ENCODE measurements around the gene UROC1. TPM values are rescaled to one million over a fixed set of nuclear protein-coding genes. Genes with fewer than 3 reads are reported as not detected.

UROC1 gene
- total RNA-seq, result not detected

GRCh38 chr3:126517291-126517951, at the start of gene UROC1:
Gene UROC1, minus strand, starts transcription at chr3:126517773. Its CDS starts 54 bp downstream, at chr3:126517719.
- intact Hi-C loops (cut with DNase I, micrococcal nuclease), result no loop called here
- Mint-ChIP-seq H3K4me1 (no peaks in the 10 kb centered on the region), H3K4me3 (no peak within 1 kb of the TSS), H3K9me3 (ENCODE audit: low read depth) (no peaks in the 10 kb centered on the region), H3K27me3 (no peaks in the 10 kb centered on the region), H3K36me3 (ENCODE audit: low read depth) (no peaks in the 10 kb centered on the region), H3K27ac (no peak within 1 kb of the TSS)
- ATAC-seq, result no peak
- CTCF ChIA-PET, result no interaction called here
- no peak for DNase-seq
- POLR2A ChIA-PET, result no interaction called here

- Mint-ChIP-seq H3K36me3 (ENCODE audit: low read depth) (no peaks in the 10 kb centered on the region), H3K4me3 (no peak overlapping the region), H3K27me3 (peaks cover 7% of the 10 kb centered on the region), H3K4me1 (no peaks in the 10 kb centered on the region), H3K9me3 (ENCODE audit: low read depth) (peaks cover 12% of the 10 kb centered on the region), H3K27ac (no peak overlapping the region)
- DNase-seq, result no peak
- POLR2A ChIA-PET, result no interaction called here
- intact Hi-C loops (cut with DNase I, micrococcal nuclease), result no loop called here
- CTCF ChIA-PET, result interaction anchor here (0.6 kb wide), 1 partner anchor 96 kb away, joined by 3 read pairs; no protein-coding TSS in a partner anchor
- no peak for ATAC-seq
These were observed 45.2 kb upstream of the UROC1 start for GRCh38 chr3:126562737-126563276.

GRCh38 chr3:126558336-126559071, 40.9 kb upstream of the UROC1 start, which contains the start of gene C3orf22:
Gene C3orf22, minus strand, starts transcription at chr3:126558932. Its CDS starts 5,542 bp downstream, at chr3:126553390.
- Mint-ChIP-seq H3K4me3 (no peak within 1 kb of the TSS), H3K27me3 (no peaks in the 10 kb centered on the region), H3K36me3 (ENCODE audit: low read depth) (no peaks in the 10 kb centered on the region), H3K9me3 (ENCODE audit: low read depth) (peaks cover 10% of the 10 kb centered on the region), H3K4me1 (no peaks in the 10 kb centered on the region), H3K27ac (no peak within 1 kb of the TSS)
- ChIA-PET POLR2A (no interaction called here), CTCF (no interaction called here)
- intact Hi-C loops (cut with DNase I, micrococcal nuclease), result no loop called here
- no peak for DNase-seq
- no peak for ATAC-seq

GRCh38 chr3:126557761-126558160, 40.2 kb upstream of the UROC1 start:
- ATAC-seq (no peak), DNase-seq (no peak)
- ChIA-PET CTCF (no interaction called here), POLR2A (no interaction called here)
- intact Hi-C loops (cut with DNase I, micrococcal nuclease), result no loop called here
- Mint-ChIP-seq H3K4me3 (no peak overlapping the region), H3K4me1 (no peaks in the 10 kb centered on the region), H3K27ac (no peak overlapping the region), H3K36me3 (ENCODE audit: low read depth) (no peaks in the 10 kb centered on the region), H3K27me3 (no peaks in the 10 kb centered on the region), H3K9me3 (ENCODE audit: low read depth) (peaks cover 7% of the 10 kb centered on the region)

- peaks cover 4% of the 10 kb centered on the region for H3K9me3 Mint-ChIP-seq (ENCODE audit: low read depth)
- no peaks in the 10 kb centered on the region for H3K27me3 Mint-ChIP-seq
- ChIA-PET CTCF (no interaction called here), POLR2A (no interaction called here)
- ATAC-seq (no peak), DNase-seq (no peak)
- no peak overlapping the region for H3K27ac Mint-ChIP-seq
- intact Hi-C loops (cut with DNase I, micrococcal nuclease), result no loop called here
- H3K4me3 Mint-ChIP-seq, result no peak overlapping the region
- H3K4me1 Mint-ChIP-seq, result no peaks in the 10 kb centered on the region
- no peaks in the 10 kb centered on the region for H3K36me3 Mint-ChIP-seq (ENCODE audit: low read depth)
These were observed 39.8 kb upstream of the UROC1 start for GRCh38 chr3:126557415-126557745.

GRCh38 chr3:126556637-126557414, 39.3 kb upstream of the UROC1 start:
- CTCF ChIA-PET, result no interaction called here
- DNase-seq, result no peak
- Mint-ChIP-seq H3K27ac (no peak overlapping the region), H3K4me1 (no peaks in the 10 kb centered on the region), H3K9me3 (ENCODE audit: low read depth) (peaks cover 2% of the 10 kb centered on the region), H3K4me3 (no peak overlapping the region), H3K36me3 (ENCODE audit: low read depth) (no peaks in the 10 kb centered on the region), H3K27me3 (no peaks in the 10 kb centered on the region)
- no peak for ATAC-seq
- intact Hi-C loops (cut with DNase I, micrococcal nuclease), result no loop called here
- POLR2A ChIA-PET, result no interaction called here

GRCh38 chr3:126555795-126556636, 38.4 kb upstream of the UROC1 start:
- DNase-seq (no peak), ATAC-seq (no peak)
- H3K4me3 Mint-ChIP-seq, result no peak overlapping the region
- H3K9me3 Mint-ChIP-seq (ENCODE audit: low read depth), result no peaks in the 10 kb centered on the region
- POLR2A ChIA-PET, result no interaction called here
- H3K4me1 Mint-ChIP-seq, result no peaks in the 10 kb centered on the region
- no peaks in the 10 kb centered on the region for H3K27me3 Mint-ChIP-seq
- CTCF ChIA-PET, result no interaction called here
- H3K27ac Mint-ChIP-seq, result no peak overlapping the region
- intact Hi-C loops (cut with DNase I, micrococcal nuclease), result no loop called here
- H3K36me3 Mint-ChIP-seq (ENCODE audit: low read depth), result no peaks in the 10 kb centered on the region

- Mint-ChIP-seq H3K36me3 (ENCODE audit: low read depth) (no peaks in the 10 kb centered on the region), H3K27ac (no peak overlapping the region), H3K4me1 (no peaks in the 10 kb centered on the region), H3K27me3 (no peaks in the 10 kb centered on the region), H3K9me3 (ENCODE audit: low read depth) (no peaks in the 10 kb centered on the region), H3K4me3 (no peak overlapping the region)
- ChIA-PET POLR2A (no interaction called here), CTCF (interaction anchor here (1.2 kb wide), 1 partner anchor 28 kb away, joined by 3 read pairs; no protein-coding TSS in a partner anchor)
- ATAC-seq, result no peak
- intact Hi-C loops (cut with DNase I, micrococcal nuclease), result no loop called here
- no peak for DNase-seq
These were observed 37.3 kb upstream of the UROC1 start for GRCh38 chr3:126554560-126555525.

- intact Hi-C loops (cut with DNase I, micrococcal nuclease), result no loop called here
- no peaks in the 10 kb centered on the region for H3K9me3 Mint-ChIP-seq (ENCODE audit: low read depth)
- H3K4me3 Mint-ChIP-seq, result no peak overlapping the region
- no peak overlapping the region for H3K27ac Mint-ChIP-seq
- H3K4me1 Mint-ChIP-seq, result no peaks in the 10 kb centered on the region
- H3K36me3 Mint-ChIP-seq (ENCODE audit: low read depth), result no peaks in the 10 kb centered on the region
- CTCF ChIA-PET, result interaction anchor here (0.7 to 1.5 kb wide), 2 partner anchors 31 to 959 kb away, joined by 3 to 4 read pairs; no protein-coding TSS in a partner anchor
- DNase-seq (no peak), ATAC-seq (no peak)
- POLR2A ChIA-PET, result no interaction called here
- H3K27me3 Mint-ChIP-seq, result no peaks in the 10 kb centered on the region
These were observed 35.9 kb upstream of the UROC1 start for GRCh38 chr3:126553284-126554084.
